GM08714 (cell line): ENCODE results near the gene SOCS7.
A peak's percentile ranks its signal among the peaks of the same experiment; 100 is the strongest.

Source experiments
- H3K4me3 ChIP-seq: fragments of 200-500 bp; sonication (Bioruptor generic); 2 replicates; pipeline ENCODE4 v1.5.1; 2014; ENCODE audit warnings: mild to moderate bottlenecking, low read length, inconsistent platforms
- ZNF274 ChIP-seq: IDR thresholded peaks from 2 replicates; pipeline ENCODE4 v1.6.1; 2012; ENCODE audit warnings: mild to moderate bottlenecking, low read depth, low read length

Gene SOCS7

GRCh38 chr17:38351412-38352222 is at the start of gene SOCS7:
SOCS7 (plus strand) TSS chr17:38351844; CDS start chr17:38352053, 209 bp downstream.
- TF ChIP-seq ZNF274 = no peak
- H3K4me3 ChIP-seq = peak within 1 kb of the TSS; percentile 85

- TF ChIP-seq ZNF274 = no peak
- H3K4me3 ChIP-seq = no peak overlapping the region
These were observed 36.1 kb upstream of the SOCS7 start for GRCh38 chr17:38315497-38315896.

GRCh38 chr17:38317081-38317480 is 34.6 kb upstream of the SOCS7 start:
- no peak for TF ChIP-seq ZNF274
- H3K4me3 ChIP-seq = no peak overlapping the region

DNA sequence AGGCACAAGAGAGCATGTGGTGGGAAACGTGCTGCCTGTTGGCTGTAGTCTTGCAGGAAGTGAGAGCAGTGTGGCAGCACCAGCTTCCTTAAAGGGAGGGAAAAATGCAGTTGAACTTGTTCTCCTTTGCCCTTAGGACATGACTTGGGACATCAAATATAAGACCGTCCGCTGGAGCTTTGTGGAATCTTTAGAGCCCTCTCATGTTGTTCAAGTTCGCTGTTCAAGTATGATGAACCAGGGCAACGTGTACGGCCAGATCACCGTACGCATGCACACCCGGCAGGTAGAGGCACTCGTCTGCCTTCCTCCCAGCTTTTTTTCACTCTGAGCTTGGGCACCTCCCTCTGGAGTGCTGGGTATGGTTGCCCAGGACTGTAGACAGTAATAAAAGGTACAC is 31.2 kb upstream of the SOCS7 start:
- TF ChIP-seq ZNF274 = no peak
- H3K4me3 ChIP-seq = no peak overlapping the region

- TF ChIP-seq ZNF274 = no peak
- no peak overlapping the region for H3K4me3 ChIP-seq
These were observed 29.4 kb upstream of the SOCS7 start for GRCh38 chr17:38322156-38322779.

- H3K4me3 ChIP-seq = no peak overlapping the region
- no peak for TF ChIP-seq ZNF274
These were observed 28.7 kb upstream of the SOCS7 start for GRCh38 chr17:38322897-38323296.

GRCh38 chr17:38324141-38324697 is 27.4 kb upstream of the SOCS7 start:
- H3K4me3 ChIP-seq = no peak overlapping the region
- TF ChIP-seq ZNF274 = no peak

DNA sequence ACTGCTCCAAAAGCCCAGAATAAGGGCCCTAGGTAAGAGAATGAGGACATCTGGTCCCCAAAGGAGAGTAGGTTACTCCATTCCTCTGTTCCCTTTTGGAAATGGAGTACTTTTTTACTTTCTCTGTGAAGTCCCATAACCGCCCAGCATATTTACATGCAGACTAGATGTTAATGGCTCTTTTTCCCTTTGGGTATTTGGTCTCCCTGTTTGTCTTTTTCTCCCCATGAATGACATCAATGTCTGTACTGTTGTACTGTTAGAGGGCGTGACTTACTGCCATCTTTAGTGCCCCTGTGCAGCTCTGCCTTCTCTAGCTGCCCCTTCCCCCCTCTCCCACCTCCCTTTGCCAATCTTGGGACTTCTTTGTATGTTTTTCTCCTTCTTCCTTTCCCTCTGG is 26.9 kb upstream of the SOCS7 start:
- TF ChIP-seq ZNF274 = no peak
- no peak overlapping the region for H3K4me3 ChIP-seq

- no peak overlapping the region for H3K4me3 ChIP-seq
- TF ChIP-seq ZNF274 = no peak
These were observed 26.3 kb upstream of the SOCS7 start for GRCh38 chr17:38325221-38325851.

DNA sequence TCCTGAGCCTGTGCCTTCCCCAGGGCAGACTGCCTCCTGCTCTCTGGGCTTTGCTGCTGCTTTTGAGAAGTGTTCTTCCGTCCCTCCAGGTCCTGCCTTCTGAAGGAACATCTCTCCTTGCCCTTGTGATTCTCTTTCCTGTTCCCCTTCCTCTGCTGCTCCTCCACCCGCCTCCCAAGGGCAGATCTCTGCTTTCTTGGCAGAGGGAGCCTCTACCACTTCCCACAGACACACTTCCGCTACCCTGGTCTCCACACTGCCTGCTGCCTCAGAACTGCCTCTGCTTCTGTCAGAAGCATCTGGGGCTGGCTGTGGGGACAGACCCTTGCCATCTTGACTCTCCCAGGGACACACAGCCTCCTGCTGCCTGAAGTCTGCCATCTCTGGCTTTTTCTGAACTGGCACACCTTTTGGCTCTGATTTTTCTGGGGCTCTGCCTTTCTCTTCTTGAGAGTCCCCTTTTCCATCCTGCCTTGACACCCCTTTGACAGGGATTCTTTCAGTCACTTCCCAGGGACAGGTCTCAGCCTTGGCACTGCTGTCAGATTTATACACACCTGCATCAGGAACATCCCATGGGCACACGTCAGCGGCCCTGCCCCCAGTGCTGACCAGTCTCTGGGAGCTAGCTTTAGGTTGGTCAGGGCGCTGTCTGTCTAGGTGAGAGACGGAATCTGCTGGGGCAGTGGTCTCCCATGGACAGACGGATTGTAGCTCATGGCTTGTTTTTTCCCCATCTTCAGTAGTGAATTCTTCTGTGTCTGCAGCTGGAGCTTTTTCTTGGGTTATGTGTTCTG is 24.4 kb upstream of the SOCS7 start:
- TF ChIP-seq ZNF274 = no peak
- no peak overlapping the region for H3K4me3 ChIP-seq

GRCh38 chr17:38327936-38328335 is 23.7 kb upstream of the SOCS7 start:
- H3K4me3 ChIP-seq = no peak overlapping the region
- TF ChIP-seq ZNF274 = no peak

- no peak overlapping the region for H3K4me3 ChIP-seq
- no peak for TF ChIP-seq ZNF274
These were observed 23.0 kb upstream of the SOCS7 start for GRCh38 chr17:38328620-38329019.

GRCh38 chr17:38329284-38329683 is 22.4 kb upstream of the SOCS7 start:
- H3K4me3 ChIP-seq = no peak overlapping the region
- TF ChIP-seq ZNF274 = no peak
